ENCODE results near the gene EDEM1. TPM values are rescaled to one million over a fixed set of nuclear protein-coding genes. Genes with fewer than 3 reads are reported as not detected.

Gene EDEM1
- polyA plus RNA-seq, 1 donor from 2014 or later: 13.6 TPM

DNA sequence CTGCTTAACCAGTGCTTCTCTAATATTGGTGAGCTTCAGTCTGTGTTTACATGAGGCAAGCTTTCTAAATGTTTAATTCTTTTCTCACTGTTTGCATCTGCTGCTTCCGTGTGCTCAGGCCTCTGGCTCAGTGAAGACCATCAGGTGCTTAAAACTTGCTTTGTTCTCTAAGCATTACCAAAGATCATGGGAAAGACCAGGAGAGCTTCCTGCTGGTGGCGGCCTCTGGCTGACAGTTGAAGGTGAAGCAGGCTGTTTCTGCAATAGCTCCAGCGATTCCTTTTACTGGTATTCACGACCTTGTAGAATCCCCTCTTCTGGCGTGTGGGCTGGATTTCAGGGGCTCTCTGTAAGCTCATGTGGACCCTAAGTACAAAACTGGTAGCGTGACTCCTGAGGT lies 45.1 kb downstream of the EDEM1 start:
- Histone ChIP-seq H3K27me3 (ENCODE audit: insufficient read depth, low read depth, low read length) (no peaks in the 10 kb centered on the region), H3K9ac (ENCODE audit: low read length) (no peak overlapping the region), H3F3A (ENCODE audit: insufficient read depth, low read length, poor library complexity, severe bottlenecking) (no peaks in the 10 kb centered on the region), H3K79me2 (replicated peaks; ENCODE audit: insufficient read depth, low read length) (no peaks in the 10 kb centered on the region), H3K36me3 (ENCODE audit: insufficient read depth, low read length) (no peaks in the 10 kb centered on the region), H3K9me3 (ENCODE audit: low read length) (no peaks in the 10 kb centered on the region), H2AFZ (ENCODE audit: low read depth, low read length) (no peak overlapping the region), H3K4me2 (ENCODE audit: low read length) (no peak overlapping the region), H4K20me1 (ENCODE audit: insufficient read depth) (no peaks in the 10 kb centered on the region), H3K27ac (ENCODE audit: low read length) (no peak overlapping the region), H3K4me3 (ENCODE audit: low read length) (no peak overlapping the region), H3K9me2 (ENCODE audit: insufficient read depth, low read length) (no peaks in the 10 kb centered on the region)
- TF ChIP-seq RAD21 (conservative IDR thresholded peaks at IDR 0.05): no peak
- no peak for TF ChIP-seq TAF1 (IDR thresholded peaks at IDR 0.05; ENCODE audit: low read depth)
- no peak for TF ChIP-seq POLR2AphosphoS5 (IDR thresholded peaks at IDR 0.05)
- TF ChIP-seq, protein P1, sequence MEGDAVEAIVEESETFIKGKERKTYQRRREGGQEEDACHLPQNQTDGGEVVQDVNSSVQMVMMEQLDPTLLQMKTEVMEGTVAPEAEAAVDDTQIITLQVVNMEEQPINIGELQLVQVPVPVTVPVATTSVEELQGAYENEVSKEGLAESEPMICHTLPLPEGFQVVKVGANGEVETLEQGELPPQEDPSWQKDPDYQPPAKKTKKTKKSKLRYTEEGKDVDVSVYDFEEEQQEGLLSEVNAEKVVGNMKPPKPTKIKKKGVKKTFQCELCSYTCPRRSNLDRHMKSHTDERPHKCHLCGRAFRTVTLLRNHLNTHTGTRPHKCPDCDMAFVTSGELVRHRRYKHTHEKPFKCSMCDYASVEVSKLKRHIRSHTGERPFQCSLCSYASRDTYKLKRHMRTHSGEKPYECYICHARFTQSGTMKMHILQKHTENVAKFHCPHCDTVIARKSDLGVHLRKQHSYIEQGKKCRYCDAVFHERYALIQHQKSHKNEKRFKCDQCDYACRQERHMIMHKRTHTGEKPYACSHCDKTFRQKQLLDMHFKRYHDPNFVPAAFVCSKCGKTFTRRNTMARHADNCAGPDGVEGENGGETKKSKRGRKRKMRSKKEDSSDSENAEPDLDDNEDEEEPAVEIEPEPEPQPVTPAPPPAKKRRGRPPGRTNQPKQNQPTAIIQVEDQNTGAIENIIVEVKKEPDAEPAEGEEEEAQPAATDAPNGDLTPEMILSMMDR (IDR thresholded peaks at IDR 0.05; ENCODE audit: poor library complexity, severe bottlenecking): peak; percentile 27

DNA sequence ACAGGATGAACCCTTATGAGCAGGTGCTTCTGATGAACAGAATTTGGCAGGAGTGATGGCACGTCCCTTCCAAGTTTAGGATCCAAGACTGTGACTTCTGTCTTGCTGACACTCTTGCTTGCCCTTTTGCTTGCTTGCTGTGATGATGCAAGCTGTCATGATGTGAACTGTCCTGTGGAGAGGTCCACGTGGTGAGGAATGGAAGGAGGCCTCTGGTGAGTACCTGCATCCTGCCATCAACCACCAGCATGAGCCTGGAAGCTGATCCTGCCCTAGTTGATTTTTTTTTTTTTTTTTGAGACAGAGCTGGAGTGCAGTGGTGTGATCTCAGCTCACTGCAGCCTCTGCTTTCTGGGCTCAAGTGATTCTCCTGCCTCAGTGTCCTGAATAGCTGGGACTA lies 45.5 kb downstream of the EDEM1 start:
- no peaks in the 10 kb centered on the region for H3K9me2 ChIP-seq (ENCODE audit: insufficient read depth, low read length)
- TF ChIP-seq SMC3 (conservative IDR thresholded peaks at IDR 0.05; ENCODE audit: poor library complexity) (no peak), EP300 (conservative IDR thresholded peaks at IDR 0.05; ENCODE audit: poor library complexity, severe bottlenecking) (no peak)
- H3K4me2 ChIP-seq (ENCODE audit: low read length): no peak overlapping the region
- H3K27me3 ChIP-seq (ENCODE audit: insufficient read depth, low read depth, low read length): no peaks in the 10 kb centered on the region
- H3K4me3 ChIP-seq (ENCODE audit: low read length): no peak overlapping the region
- H3F3A ChIP-seq (ENCODE audit: insufficient read depth, low read length, poor library complexity, severe bottlenecking): no peaks in the 10 kb centered on the region
- H3K9me3 ChIP-seq (ENCODE audit: low read length): no peaks in the 10 kb centered on the region
- H3K9ac ChIP-seq (ENCODE audit: low read length): no peak overlapping the region
- no peaks in the 10 kb centered on the region for H3K36me3 ChIP-seq (ENCODE audit: insufficient read depth, low read length)
- H4K20me1 ChIP-seq (ENCODE audit: insufficient read depth): no peaks in the 10 kb centered on the region
- no peak overlapping the region for H2AFZ ChIP-seq (ENCODE audit: low read depth, low read length)
- H3K27ac ChIP-seq (ENCODE audit: low read length): no peak overlapping the region
- H3K79me2 ChIP-seq (replicated peaks; ENCODE audit: insufficient read depth, low read length): no peaks in the 10 kb centered on the region

DNA sequence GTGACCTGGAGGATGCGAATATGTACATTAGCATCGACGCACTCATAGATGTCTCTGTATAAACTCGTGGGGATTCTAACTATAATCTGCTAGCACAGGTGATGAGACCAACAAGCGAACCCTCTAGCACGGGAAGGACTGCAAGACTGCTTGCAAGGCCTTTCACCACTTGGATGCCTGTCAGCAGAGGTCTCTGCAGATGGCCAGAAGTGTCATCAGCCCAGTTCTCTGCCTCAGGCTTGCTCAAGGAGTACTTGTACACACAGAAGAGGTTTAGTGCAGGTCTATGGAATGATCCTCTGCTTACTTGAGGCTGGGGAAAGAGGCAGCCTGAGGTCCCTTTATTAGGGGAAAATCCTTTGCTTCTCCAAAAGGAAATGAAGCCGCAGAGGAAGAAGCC lies 48.1 kb downstream of the EDEM1 start:
- Histone ChIP-seq H3K4me3 (ENCODE audit: low read length) (no peak overlapping the region), H2AFZ (ENCODE audit: low read depth, low read length) (no peak overlapping the region), H3K36me3 (ENCODE audit: insufficient read depth, low read length) (no peaks in the 10 kb centered on the region), H3K27me3 (ENCODE audit: insufficient read depth, low read depth, low read length) (no peaks in the 10 kb centered on the region), H3K27ac (ENCODE audit: low read length) (no peak overlapping the region), H3K9ac (ENCODE audit: low read length) (no peak overlapping the region), H3F3A (ENCODE audit: insufficient read depth, low read length, poor library complexity, severe bottlenecking) (no peaks in the 10 kb centered on the region), H3K9me2 (ENCODE audit: insufficient read depth, low read length) (no peaks in the 10 kb centered on the region), H3K4me2 (ENCODE audit: low read length) (no peak overlapping the region), H4K20me1 (ENCODE audit: insufficient read depth) (no peaks in the 10 kb centered on the region), H3K79me2 (replicated peaks; ENCODE audit: insufficient read depth, low read length) (no peaks in the 10 kb centered on the region), H3K9me3 (ENCODE audit: low read length) (no peaks in the 10 kb centered on the region)
- TF ChIP-seq, protein P1 (IDR thresholded peaks at IDR 0.05; ENCODE audit: poor library complexity, severe bottlenecking): no peak
- TF ChIP-seq TAF1 (IDR thresholded peaks at IDR 0.05; ENCODE audit: low read depth) (no peak), EZH2 (IDR thresholded peaks at IDR 0.05; ENCODE audit: borderline replicate concordance, insufficient read depth, low read length, poor library complexity, severe bottlenecking) (no peak), RAD21 (conservative IDR thresholded peaks at IDR 0.05) (no peak), SMC3 (conservative IDR thresholded peaks at IDR 0.05; ENCODE audit: poor library complexity) (no peak), MXI1 (conservative IDR thresholded peaks at IDR 0.05; ENCODE audit: poor library complexity, severe bottlenecking) (no peak), EP300 (conservative IDR thresholded peaks at IDR 0.05; ENCODE audit: poor library complexity, severe bottlenecking) (no peak), POLR2AphosphoS5 (IDR thresholded peaks at IDR 0.05) (no peak)
- TF ChIP-seq, protein P2, sequence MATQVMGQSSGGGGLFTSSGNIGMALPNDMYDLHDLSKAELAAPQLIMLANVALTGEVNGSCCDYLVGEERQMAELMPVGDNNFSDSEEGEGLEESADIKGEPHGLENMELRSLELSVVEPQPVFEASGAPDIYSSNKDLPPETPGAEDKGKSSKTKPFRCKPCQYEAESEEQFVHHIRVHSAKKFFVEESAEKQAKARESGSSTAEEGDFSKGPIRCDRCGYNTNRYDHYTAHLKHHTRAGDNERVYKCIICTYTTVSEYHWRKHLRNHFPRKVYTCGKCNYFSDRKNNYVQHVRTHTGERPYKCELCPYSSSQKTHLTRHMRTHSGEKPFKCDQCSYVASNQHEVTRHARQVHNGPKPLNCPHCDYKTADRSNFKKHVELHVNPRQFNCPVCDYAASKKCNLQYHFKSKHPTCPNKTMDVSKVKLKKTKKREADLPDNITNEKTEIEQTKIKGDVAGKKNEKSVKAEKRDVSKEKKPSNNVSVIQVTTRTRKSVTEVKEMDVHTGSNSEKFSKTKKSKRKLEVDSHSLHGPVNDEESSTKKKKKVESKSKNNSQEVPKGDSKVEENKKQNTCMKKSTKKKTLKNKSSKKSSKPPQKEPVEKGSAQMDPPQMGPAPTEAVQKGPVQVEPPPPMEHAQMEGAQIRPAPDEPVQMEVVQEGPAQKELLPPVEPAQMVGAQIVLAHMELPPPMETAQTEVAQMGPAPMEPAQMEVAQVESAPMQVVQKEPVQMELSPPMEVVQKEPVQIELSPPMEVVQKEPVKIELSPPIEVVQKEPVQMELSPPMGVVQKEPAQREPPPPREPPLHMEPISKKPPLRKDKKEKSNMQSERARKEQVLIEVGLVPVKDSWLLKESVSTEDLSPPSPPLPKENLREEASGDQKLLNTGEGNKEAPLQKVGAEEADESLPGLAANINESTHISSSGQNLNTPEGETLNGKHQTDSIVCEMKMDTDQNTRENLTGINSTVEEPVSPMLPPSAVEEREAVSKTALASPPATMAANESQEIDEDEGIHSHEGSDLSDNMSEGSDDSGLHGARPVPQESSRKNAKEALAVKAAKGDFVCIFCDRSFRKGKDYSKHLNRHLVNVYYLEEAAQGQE (IDR thresholded peaks at IDR 0.05; ENCODE audit: borderline replicate concordance): no peak
